LHCN-M2 (cell line): ENCODE measurements around the gene SH3RF2. TPM values are rescaled to one million over a fixed set of nuclear protein-coding genes. Genes with fewer than 3 reads are reported as not detected.

Source experiments
- DNase-seq: peaks from one replicate; pipeline ENCODE4 v3.0.0-alpha.2; 2012; ENCODE audit warnings: low read depth
- total RNA-seq: library from RNA; depleted of rRNA; stranded (reverse); fragments of >200 nt; gene quantifications from 2 replicates; pipeline ENCODE4 v1.2.3, GENCODE V29; 2014

Gene SH3RF2
- total RNA-seq, 1 experiment from 2014 or later = 1.9 TPM

DNA sequence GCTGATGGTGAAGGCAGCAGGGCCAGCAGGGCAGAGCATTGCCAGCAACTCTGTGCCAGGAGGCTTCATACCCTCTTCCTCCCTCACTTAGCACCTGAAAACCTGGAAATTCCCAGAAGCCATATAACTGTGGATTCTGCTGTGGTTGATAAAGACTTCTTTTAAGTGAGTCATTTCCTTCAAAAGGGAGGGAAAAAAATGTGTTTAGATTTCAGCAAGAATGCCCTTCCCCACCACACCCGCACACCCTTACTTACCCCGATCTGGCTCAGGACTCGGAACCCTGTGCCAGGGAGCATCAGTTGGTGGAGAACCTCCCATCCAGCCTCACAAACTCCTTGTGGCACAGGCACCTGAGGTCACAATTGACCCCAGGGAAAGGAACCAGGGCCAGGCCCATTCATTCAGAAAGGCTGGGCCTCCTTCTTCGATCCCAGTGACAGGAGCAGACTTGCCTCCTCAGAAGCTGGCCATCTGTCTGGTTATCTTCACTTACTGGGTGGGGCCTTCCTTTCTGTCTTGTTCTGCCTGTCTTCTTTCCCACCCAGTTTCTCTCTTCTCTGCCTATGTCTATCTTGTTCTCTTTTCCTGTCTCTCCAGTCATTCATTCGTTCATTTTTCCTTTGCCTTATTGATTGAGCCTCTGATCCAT lies 106.4 kb downstream of the SH3RF2 start:
- DNase-seq = peak; percentile 43

DNA sequence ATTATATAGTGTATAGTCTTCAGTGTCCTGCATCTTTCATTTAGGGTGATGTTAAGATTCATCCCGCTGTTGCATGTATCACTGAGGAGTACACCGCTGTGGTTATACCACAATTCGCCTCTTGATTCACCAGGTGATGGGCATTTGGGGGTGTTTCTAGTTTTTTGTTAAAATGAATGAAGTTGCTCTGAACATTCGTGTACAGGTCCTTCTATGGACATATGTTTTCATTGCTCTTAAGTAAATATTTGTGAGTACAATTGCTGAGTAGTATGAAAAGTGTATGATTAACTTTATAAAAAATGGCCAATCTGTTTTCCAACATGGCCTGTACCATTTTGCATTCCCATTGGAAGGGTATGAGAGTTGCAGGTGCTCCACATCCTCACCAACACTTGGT lies 107.3 kb downstream of the SH3RF2 start:
- no peak for DNase-seq

DNA sequence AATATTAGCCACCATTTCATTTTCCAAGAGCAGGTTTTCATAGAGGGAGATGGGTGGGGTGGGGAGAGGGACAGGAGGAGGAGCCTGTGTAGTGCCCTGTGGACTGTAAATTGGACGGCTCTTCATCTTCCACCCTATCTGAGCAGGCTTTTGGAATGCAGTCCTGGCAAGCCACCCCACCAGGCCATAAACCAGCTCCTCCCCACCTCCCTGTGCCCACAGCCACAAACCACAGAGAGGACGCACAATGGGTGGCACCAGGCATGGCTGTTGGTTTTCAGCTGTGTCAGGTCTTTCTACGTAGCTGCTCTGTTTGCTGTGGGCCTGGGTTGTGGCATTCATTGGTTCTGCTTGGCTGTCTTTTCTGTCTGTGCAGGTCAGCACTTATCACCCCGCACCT lies 111.0 kb downstream of the SH3RF2 start:
- DNase-seq = peak; percentile 15

DNA sequence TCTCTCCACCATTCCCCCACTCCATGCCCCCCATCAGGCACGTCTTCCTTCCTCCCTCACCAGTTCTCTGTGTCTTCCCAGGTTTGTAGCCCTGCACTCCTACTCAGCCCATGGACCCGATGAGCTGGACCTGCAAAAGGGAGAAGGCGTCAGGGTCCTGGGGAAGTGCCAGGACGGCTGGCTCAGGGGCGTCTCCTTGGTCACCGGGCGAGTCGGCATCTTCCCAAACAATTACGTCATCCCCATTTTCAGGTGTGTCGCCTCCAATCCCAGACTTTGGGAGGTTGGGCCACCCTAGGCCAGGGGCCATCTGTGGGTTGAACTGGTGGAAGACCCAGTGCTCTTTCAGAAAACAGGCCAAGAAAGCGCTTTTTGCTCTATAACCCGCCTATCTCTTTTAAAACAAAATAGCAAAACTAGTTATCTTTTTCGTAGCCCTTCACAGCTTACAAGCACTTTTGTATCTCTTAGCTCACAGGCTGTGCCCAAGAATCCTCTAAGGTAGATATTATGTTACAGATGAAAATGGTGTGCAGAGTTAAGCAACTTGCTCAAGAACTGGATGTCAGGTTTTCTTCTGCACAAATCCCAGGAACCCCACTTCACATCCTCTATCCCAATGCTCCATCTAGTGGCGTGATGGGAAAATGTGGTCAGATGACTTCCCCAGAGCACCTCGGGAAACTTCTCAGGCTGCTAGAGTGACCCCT lies 112.8 kb downstream of the SH3RF2 start:
- DNase-seq = peak; percentile 70

DNA sequence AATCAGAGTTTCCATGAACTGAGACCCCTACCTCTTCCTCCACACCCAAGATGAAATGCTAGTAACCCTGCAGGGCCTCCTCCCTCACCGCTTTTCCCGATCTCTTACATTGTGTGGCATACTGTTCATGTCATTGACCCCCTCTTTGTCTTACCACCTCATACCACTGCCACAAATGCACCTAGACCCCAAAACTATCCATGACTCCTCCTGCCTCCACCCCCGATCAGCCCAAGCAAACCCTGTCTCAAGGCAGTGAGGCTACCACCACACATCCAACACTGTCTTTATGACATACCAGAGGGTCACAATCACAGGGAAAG lies 113.3 kb downstream of the SH3RF2 start:
- DNase-seq = no peak

DNA sequence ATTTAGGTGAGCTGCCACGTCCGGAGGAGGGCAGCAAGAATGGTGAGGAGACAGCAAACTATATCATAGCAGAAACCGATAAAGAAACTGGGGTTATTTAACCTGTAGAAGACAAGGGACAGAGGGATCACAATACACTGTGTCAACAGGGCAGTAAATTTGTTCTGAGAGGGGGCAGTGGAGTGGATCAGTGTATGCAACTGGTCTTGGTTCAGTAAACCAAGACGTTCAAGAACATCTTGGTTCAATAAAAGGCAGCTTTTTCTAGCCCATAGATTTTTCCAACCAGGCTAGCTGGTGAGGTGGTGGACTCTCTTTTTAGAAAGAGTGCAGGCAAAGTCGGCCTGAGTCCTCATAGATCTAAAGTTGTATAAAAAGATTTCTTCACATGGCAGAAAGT lies 113.7 kb downstream of the SH3RF2 start:
- DNase-seq = no peak

DNA sequence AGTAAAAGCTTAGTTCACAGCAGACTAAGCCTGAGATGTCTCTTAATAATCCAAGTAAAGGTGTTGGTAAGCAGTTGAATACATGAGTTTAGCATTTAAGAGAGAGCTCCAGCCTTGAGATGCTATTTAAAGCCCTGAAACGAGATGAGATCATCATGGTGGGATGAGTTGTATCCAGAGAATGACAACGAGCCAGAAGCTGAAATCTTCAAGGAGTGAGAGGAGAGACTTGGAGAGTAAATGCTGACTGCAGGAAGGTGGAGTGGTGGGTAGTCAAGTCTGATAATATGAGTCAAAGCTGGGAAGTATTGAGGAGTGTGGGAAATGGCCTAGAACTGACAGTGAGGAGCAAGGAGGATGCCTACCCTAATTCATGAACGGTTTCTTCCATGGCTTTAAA lies 115.3 kb downstream of the SH3RF2 start:
- peak; percentile 32 for DNase-seq

DNA sequence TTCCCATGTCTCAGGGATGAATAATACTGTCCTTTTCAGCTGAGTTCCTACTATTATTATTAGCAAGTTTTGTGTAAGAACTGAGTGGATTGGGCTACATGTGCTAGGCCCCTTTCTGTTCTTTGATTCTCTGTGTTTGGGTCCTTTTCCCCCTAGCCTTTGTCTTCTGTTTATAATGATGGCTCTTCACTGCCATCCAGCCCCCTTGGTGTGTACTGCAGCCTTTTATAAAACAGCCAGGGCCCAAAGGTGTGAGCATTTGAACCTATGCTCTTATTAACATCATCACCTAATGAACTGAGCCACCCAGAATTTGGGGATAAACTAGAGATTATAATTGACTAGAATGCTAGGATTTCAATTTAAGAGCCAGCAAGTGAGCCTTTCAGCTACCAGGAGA lies 116.4 kb downstream of the SH3RF2 start:
- no peak for DNase-seq

DNA sequence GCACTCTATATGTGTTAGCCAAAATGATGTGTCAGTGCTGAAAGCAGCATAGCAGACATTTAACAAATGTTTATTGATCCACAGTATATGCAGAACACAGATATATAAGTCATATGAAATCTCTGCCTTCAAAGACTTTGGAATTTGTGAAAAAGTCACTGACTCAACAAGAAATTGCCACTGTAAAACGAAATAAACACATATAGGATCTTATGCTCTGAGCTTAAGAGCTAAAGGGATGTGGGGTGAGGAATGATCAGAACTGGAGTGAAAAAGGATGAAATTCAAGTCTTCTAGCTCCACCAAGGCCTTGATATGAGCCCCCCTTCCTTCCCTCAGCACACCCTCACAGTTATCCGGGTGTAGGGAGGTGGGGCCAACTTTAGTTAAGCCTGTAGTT lies 119.1 kb downstream of the SH3RF2 start:
- no peak for DNase-seq

DNA sequence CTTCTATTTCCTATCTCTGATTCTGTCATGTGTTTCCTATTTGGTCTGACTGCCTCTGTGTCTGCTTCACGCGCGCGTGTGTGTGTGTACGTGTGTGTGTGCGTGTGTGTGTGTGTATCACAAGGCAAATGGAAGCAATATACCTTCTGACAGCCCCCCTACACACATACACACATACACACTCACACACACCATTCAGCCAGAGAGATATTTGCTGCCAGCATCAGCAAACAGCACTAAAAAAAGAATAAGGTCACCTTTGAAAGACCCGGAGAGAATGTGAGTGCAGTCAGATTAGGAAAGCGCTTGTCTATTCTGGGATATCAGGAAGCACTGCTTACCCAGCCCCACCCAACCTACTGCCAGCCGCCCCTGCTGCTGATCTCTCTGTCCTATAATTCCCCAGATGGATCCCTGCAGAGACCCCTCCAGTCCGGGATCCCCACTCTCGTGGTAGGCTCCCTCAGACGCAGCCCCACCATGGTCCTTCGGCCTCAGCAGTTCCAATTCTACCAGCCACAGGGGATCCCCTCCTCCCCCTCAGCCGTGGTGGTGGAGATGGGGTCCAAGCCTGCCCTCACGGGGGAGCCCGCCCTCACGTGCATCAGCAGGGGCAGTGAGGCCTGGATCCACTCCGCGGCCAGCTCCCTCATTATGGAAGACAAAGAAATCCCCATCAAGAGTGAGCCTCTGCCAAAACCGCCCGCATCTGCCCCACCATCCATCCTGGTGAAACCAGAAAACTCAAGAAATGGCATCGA lies 123.3 kb downstream of the SH3RF2 start:
- no peak for DNase-seq

DNA sequence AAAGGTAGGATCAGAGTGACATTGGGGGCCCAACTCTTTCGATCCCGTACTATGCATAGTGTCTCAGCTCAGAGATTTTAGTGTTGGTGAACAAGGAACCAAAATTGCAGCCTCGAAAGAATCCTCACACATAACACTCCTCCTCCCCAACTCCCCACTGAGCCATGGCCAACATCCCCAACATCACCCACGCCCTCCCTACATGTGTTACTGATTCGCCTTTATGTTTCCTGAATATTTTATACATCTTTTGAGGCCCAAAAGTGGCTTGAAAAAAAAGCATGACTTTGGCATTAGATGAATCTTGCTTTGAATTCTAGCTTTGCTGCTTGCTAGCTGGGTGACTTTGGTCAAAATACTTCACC lies 123.8 kb downstream of the SH3RF2 start:
- no peak for DNase-seq

DNA sequence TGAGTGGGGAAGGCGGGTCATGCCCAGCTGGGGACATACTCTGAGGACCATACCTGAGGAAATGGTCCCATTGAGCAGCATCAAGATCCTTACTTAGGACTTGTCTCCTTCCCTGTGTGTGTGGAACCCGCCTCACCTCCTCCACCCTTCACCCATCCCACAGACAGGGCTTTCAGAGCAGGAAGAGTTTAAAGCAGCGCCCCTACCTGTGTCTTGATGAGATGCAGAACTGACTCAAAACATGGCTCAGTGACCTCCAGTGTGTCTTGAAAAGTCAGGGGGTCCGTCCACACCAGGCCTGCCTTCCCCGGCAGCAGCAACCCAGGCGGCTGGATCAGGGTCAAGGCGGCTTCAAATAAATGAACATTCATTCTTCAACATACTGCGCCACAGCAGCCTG lies 130.6 kb downstream of the SH3RF2 start:
- no peak for DNase-seq

DNA sequence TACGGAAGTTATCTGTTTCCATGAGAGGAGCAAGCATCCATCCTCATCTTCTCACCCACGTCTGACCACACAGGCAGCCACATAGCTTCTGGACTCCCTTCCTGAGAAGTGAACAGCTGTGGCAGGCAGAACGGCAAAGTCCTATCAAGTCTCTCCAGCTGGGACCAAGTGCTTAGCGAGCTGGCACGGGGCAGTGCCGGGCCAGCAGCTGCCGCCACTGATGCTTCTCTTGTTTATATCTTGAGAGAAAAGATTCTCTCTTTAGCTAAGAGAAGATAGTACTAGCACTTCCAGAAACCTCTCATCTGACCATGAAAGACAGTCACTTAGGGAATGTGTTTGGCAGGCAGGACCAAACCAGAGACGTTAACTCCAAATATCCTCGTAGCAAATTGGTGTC lies 131.8 kb downstream of the SH3RF2 start:
- peak; percentile 13 for DNase-seq

DNA sequence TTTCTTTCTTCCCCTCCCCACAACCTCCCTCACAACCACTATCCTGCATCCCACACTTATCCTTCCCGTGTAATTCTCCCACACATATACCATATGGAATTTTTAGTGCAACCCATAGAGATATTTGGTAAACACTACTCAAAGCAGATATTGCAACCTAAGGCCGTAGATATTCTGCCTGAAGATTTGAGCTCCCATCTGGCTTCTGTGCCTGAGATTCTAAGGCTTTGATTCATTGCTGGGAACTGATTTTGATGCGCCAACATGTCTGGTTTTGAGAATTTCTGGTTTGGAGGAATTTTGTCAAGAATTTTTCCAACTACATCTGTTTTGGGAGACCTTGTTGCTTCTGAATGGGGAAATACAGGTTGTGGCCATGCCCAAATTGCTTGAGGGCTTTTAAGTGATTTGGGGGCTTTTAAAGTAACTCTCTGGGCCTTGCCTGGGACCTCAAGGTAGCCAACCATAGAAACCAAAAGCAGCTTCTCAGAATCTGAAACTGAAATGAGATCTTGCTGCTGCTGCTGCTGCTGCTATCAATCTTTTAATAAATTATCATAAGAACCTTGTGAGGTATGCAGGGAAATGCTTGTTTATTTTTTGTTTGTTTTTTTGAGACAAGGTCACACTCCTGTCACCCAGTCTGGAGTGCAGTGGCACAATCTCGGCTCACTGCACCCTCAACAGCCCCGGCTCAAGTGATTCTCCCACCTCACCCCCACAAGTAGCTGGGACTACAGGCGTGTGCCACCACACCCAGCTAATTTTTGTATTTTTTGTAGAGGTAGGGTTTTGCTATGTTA lies 132.8 kb downstream of the SH3RF2 start:
- no peak for DNase-seq

DNA sequence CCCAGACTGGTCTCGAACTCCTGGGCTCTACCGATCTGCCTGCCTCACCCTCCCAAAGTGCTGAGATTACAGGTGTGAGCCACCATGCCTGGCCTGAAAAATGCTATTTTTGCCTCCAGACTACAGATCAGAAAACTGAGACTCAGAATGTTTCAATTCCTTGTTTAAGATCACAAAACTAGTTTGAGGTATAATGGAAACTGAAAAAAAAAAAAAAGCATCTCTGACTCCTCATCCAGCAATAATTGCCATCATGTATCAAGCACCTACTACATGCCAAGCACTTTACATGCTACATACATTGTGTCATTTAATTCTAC lies 133.4 kb downstream of the SH3RF2 start:
- no peak for DNase-seq

DNA sequence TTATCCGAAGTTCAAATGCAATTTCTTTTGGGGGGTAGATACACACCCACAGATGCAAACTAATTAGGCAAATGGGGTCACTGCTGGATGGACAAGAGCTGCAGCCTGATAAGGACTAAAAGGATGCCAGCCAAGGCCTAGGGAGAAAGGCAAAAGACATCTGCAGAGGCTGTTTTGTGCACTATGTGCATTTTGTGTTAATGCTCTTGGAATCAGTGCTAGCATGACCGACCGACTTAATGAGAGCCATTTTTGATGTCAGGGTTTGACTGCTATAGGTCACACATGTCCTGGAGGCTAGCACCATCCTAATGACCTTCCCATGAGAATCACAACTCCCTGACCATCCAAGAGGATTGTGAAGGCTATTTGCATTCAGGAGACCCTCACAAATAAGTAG lies 134.4 kb downstream of the SH3RF2 start:
- DNase-seq = no peak

DNA sequence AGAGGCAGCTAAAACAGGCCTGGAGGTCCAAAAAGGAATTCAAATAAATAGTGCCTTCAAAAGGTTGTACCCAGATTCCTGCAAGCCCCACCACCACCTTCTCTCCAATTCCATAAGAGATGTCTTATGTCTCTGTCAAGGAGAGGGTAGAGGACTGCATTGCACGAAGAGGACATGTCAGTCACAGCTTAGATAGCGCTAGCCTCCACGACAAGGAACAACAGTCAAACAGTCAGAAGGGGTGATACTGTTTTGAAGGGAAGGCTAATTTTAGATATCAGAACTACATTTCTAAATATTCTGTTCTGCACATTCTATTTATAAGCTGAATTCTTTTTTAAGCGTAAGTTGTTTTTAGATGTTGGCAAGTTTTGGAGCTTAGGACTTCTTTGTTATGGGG lies 134.8 kb downstream of the SH3RF2 start:
- no peak for DNase-seq

DNA sequence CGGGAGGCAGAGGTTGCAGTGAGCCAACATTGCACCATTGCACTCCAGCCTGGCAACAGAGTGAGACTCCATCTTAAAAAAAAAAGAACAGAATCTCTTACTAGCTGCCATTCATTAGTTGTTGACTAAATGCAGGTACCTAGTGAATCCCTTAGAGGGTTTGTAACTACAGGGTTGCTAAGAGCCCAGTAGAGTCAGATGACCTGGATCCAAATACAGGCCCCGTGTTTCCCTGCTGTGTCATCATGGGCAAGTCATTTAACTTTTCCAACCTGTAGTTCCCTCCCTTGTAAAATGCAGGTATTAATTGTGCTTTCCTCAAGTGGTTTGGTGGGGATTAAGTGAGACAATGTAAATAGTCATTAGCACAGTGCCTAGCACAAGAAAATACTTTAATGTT lies 136.2 kb downstream of the SH3RF2 start:
- DNase-seq = no peak

DNA sequence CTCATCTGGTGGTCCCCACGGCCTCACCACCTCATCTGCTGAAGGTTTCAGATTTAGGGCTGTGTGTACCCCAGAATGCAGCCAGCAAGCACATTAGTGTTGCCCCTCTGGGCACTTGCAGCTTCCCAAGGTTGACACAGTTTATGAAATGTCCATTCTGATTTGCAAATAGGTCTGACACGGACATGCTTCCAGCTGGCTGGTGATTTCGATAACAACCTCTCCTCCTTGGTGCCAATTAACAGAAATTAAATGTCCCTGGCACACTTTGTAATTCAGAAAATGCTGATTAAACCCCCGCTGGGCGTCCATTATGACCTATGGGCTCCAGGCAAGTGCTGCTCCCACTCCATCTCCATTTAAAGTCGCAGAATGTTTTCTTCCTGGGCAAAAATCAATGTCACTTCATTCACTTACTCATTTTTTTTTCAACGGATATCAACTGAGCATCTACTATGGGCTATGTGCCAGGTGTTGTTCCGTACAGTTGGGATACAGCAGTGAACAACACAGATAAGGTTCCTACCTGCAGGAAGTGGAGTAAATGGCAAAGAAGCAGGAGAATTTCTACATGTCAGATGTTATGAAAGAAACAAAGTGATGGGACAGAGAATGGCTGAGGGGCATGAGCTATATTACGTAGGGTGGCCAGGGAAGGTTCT lies 137.0 kb downstream of the SH3RF2 start:
- DNase-seq = no peak

DNA sequence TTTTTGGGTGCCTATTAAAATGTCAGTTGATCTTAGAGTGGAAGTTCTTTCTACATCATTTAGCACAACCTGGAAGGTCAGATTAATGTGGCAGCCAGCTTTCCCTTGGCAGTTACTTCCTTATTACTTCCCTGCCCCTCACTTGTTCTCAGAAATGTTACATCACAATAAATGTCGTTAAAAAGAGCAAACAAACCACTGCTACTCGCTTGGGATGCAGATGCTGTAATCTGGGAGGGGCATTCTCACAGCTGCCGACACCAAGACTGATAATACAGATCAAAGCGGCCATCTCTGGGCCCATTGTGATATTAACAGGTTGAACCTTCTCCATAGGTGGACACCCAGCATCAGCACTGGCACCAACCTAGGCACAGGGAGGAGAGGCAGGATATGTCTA lies 139.7 kb downstream of the SH3RF2 start:
- DNase-seq = no peak

DNA sequence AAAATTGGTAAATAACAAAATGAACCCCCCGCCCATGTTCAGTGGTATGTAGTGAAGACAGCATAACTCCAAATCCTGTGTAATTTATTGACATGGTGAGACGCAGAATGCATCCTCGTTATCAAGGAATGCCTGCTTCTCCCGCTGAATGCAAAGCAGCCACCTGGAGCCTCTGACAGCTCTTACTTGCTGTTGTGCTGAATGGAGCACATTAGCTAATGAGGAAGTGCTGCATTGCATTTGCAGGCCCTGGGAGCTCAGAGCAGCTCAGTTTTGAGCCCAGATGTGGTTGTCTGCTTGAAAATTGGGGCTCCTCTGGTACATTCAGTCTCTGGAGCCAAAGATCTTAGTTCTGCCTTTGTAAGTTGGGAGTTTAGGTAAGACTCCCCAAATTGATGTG lies 140.1 kb downstream of the SH3RF2 start:
- DNase-seq = no peak

DNA sequence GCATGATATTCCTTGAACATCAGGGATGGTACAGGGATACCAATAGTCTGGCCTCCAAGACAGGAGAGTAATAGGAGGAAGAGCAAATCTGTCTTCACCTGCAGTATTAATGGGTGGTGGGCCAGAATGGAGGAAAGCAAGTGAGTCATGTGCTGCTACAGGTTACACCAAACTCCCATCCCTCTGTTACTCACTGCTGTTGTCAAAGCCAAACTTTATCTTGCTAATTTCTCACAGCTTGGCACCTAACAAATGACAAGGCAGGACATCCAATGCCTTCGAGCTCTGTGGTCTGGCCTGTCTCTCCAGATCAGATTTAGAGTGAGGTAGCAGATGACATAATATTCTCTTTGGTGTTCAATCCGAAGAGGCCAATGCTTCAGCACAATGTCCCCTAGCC lies 142.2 kb downstream of the SH3RF2 start:
- DNase-seq = no peak
